G401 (cell line): ENCODE data around the gene BDH2. TPM values are rescaled to one million over a fixed set of nuclear protein-coding genes. Genes with fewer than 3 reads are reported as not detected.

Source experiments
- DNase-seq: peaks from one replicate; pipeline ENCODE4 v3.0.0-alpha.2; 2015; ENCODE audit warnings: low spot score
- in situ Hi-C: cut with HindIII; loops from 2 replicates; pipeline ENCODE4 v1.10.0; 2016; ENCODE audit warnings: low sequenced_read_pairs, mixed read lengths
- total RNA-seq: library from RNA; depleted of rRNA; stranded (reverse); fragments of >200 nt; shearing (Covaris generic); gene quantifications from 2 replicates; pipeline ENCODE4 v1.2.3, GENCODE V29; 2014; rRNA removed

BDH2 gene
- total RNA-seq, 1 experiment from 2014 or later = 56.0 TPM

GRCh38 chr4:103044183-103044582 lies 55.5 kb downstream of the BDH2 start:
- in situ Hi-C loops = no loop called here

DNA sequence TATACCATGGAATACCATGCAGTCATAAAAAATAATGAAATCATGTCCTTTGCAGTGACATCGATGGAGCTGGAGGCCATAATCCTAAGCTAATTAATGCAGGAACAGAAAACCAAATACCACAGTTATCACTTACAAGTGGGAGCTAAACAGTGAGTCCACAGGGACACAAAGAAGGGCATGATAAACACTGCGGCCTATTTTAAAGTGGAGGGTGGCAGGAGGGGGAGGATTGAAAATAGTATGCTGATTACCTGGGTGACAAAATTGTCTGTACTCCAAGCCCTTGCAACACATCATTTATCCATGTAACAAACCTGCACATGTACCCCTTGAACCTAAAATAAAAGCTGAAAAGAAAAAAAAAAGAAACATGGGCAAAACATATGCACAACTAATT lies 63.5 kb downstream of the BDH2 start:
- in situ Hi-C loops = no loop called here
- DNase-seq = no peak

More at GRCh38 chr4:103044183-103044582, 55.5 kb downstream of the BDH2 start:
- DNase-seq = no peak

- in situ Hi-C loops = no loop called here
- DNase-seq = peak; percentile 11
These were observed 67.1 kb downstream of the BDH2 start for GRCh38 chr4:103032574-103032973.

DNA sequence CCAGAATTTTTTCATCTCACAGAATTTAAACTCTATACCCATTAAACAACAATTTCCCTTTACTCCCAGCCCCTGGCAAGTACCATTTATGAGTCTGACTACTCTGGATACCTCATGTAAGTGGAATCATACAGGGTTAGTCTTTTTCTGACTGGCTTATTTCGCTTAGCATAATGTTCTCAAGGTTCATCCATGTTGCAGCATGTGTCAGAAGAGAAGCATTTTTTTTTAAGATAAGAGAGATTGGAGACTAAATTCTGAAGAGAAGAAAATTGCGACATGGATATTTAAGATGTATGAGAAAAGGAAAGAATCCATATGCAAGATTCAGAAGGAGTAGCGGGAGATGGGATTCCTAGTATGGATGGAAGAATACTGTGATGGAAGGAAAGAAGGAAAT lies 68.8 kb downstream of the BDH2 start:
- no peak for DNase-seq
- in situ Hi-C loops = no loop called here

DNA sequence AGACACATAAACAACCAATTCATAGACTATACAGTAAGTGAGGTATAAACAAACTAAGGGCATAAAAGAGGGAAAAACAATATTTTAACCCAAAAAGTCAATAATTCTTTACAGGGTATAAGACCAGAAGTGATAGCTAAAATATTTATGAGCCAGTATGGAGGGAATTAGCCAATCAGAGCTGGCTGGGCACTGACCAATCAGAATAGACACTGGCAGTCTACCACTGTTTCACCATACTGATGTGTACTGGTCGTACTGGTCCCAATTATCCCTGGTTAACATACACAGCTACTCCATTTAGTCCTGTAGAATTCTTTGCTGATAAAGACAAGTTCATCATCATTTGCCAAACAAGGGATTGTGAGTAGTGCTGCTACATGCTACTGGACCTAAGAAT lies 70.3 kb downstream of the BDH2 start:
- no peak for DNase-seq
- in situ Hi-C loops = no loop called here

Other genes starting within 250 kb of the BDH2 start
- gene CISD2, start 230.8 kb downstream of the BDH2 start, total RNA-seq = 72.7 and 80.0 TPM in 2 replicates
- not detected in 2 replicates for gene SLC9B1, start 80.1 kb downstream of the BDH2 start, total RNA-seq
- 13.4 and 14.6 TPM in 2 replicates for gene SLC9B2, start 23.1 kb downstream of the BDH2 start, total RNA-seq
- 19.6 and 22.1 TPM in 2 replicates for gene CENPE, start 98.5 kb upstream of the BDH2 start, total RNA-seq